Fibroblast of villous mesenchyme (primary cell): ENCODE data around the gene VSX2. TPM values are rescaled to one million over a fixed set of nuclear protein-coding genes. Genes with fewer than 3 reads are reported as not detected.

ENCODE experiments used
- DNase-seq: peaks from one replicate; pipeline ENCODE4 v3.0.0-alpha.2; 2010; ENCODE audit warnings: low read depth
- H3K4me3 ChIP-seq: 2 replicates; pipeline ENCODE4 v1.5.1; 2011; ENCODE audit warnings: low read depth, mild to moderate bottlenecking, low read length
- total RNA-seq: library from RNA; depleted of rRNA; stranded (reverse); fragments of >200 nt; gene quantifications from 2 replicates; pipeline ENCODE4 v1.2.3, GENCODE V29; 2012
- TF ChIP-seq, protein P1 (sequence below): IDR thresholded peaks from 2 replicates; pipeline ENCODE4 v1.5.1; 2012; ENCODE audit warnings: low read depth, mild to moderate bottlenecking, low read length; ENCODE audit not compliant: insufficient read depth

The VSX2 gene
- total RNA-seq = not detected in 2 replicates

GRCh38 chr14:74238974-74239847 is at the start of gene VSX2:
VSX2 (plus strand) TSS chr14:74239449; CDS start chr14:74239562, 113 bp downstream.
- TF ChIP-seq, protein P1, sequence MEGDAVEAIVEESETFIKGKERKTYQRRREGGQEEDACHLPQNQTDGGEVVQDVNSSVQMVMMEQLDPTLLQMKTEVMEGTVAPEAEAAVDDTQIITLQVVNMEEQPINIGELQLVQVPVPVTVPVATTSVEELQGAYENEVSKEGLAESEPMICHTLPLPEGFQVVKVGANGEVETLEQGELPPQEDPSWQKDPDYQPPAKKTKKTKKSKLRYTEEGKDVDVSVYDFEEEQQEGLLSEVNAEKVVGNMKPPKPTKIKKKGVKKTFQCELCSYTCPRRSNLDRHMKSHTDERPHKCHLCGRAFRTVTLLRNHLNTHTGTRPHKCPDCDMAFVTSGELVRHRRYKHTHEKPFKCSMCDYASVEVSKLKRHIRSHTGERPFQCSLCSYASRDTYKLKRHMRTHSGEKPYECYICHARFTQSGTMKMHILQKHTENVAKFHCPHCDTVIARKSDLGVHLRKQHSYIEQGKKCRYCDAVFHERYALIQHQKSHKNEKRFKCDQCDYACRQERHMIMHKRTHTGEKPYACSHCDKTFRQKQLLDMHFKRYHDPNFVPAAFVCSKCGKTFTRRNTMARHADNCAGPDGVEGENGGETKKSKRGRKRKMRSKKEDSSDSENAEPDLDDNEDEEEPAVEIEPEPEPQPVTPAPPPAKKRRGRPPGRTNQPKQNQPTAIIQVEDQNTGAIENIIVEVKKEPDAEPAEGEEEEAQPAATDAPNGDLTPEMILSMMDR = no peak
- no peak within 1 kb of the TSS for H3K4me3 ChIP-seq
- no peak for DNase-seq

DNA sequence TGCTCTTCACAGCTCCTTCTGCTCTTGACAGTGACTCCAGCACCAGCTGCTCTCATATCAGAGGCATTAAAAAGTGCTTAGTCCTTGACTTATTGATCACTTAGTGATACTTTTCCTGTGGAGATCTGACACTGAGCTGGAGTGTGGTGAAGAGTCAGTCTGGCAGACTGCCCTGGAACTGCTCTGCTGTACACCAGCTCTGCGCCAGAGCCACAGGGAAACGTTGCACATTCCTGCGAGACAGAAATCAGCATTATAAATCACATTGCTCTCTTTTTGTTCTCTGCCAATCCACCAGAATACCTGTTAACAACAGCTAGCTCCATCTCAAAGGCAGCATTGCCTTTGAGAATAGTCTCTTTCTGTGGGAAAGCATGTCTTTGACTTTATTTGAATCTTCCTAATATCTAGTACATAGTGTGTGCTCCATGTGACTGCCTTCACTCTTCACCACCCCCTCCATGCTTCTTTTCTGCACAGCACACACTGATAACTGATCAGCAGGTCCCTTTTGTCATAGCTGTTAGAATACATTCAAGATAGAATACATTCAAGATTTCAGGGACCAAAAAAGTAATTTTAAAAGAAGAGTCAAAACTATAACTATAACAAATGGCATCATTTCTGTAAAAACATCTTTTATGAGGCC is 48.2 kb upstream of the VSX2 start:
- no peak overlapping the region for H3K4me3 ChIP-seq
- DNase-seq = no peak
- TF ChIP-seq, protein P1 = no peak

- TF ChIP-seq, protein P1 = no peak
- no peak for DNase-seq
- no peak overlapping the region for H3K4me3 ChIP-seq
Observed at GRCh38 chr14:74194506-74195274, 44.6 kb upstream of the VSX2 start.

DNA sequence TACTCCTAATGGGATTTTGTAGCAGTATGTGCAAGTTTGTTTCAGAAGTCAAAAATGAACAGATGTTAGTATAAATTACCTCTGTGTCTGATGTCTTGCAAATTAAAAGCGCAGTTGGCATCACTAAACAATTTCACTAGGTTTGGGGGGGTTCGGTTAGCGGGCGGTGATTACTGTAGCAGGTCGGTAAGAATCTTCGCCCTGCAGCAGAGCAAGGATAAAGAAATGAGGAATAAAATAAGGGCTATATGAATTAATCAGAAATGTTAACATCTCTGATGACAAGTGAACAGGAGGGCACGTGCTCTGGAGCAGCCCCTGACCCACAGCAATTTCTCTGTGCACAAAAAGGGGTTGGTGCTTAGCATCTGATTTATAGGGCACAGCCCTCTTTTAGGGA is 43.6 kb upstream of the VSX2 start:
- no peak for DNase-seq
- TF ChIP-seq, protein P1 = no peak

GRCh38 chr14:74198441-74199234 is 40.6 kb upstream of the VSX2 start:
- TF ChIP-seq, protein P1 = no peak
- no peak for DNase-seq

More for the DNA sequence above, 43.6 kb upstream of the VSX2 start:
- H3K4me3 ChIP-seq = no peak overlapping the region

DNA sequence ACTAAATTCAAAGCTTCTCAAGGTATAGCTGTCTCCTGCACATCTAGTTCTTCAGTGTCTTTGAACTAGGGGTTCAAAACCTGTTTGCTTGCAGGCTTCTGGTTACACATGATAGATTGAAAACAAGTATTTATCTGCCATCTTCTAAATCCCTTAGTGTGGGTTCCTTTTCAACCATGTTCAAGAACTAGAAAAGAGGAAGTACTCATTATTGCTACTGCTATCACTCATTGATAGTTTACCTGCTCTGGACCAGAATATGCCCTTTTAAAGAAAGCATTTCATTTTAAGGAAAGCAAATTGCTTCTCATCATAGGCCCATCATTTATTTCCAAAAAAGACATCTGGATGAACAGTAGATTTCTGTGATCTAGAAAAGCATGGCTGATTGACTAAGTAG is 37.1 kb upstream of the VSX2 start:
- TF ChIP-seq, protein P1 = no peak
- H3K4me3 ChIP-seq = no peak overlapping the region
- DNase-seq = no peak

More at GRCh38 chr14:74198441-74199234, 40.6 kb upstream of the VSX2 start:
- H3K4me3 ChIP-seq = no peak overlapping the region
